ENCODE results near the gene PARD3.
"Not testable (repeated sequence)": the region's sequence is repeated elsewhere in the genome, so short reads cannot be mapped to it uniquely, and the experiment has no call there.

Gene PARD3

GRCh38 chr10:34281661-34282582 is 533.2 kb downstream of the PARD3 start:
- no peak for FAIRE-seq

DNA sequence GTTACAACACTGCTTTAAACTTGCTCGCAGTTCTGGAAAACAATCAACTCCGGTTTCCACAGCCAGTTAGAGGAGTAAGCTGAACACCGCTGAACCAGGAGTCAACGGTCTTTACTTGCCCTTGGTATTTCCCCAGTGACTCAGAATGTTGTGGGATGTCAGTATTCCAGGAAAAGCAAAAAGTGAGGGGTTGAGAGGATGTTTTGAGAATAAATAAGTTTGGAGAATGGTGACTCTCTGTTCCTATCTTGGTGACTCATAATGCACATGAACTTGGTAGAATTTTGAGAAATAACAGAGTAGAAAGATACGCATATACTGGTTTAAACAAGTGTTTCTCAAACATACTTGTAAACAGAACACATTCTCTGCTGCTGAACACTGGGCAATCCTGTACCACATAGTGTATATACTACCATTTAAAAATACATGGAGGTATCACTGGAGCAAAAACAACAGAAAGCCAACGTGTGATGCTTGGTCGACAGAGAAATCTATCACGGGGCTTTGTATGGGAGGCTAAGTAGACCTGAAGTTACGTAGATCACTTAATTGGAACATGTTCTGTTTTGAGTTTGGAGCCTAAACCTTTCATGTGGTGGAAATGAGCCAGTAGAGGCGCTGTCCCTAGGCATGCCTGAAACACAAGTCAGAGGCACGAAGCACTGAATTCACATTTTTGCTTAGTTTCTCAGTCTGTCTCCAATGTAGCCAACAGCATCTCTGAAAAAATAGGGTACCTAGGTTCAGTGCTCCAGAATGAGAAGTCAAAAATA is 534.3 kb downstream of the PARD3 start:
- FAIRE-seq = no peak

DNA sequence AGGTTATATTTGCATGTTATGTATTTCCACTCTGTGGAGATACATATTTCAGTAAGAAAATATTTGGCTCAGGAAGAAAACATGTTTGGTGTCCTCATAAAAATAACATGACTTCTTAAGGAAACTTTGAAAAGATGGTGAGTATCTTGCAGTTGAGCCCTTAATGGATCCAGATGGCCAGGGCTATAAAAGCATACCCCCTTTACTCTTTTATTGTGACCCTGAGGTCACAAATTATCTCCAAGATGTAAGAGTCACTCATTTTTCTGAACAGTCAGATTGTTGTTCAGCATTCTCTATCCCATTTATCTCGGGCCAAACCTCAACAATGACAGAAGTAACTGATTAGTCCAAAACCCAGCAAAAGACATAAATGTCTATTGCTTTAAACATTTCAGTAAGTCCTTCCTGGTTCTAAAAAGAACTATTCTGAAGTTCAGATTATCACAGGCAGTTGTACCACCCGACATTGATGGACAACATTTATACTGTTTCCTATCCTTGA is 539.4 kb downstream of the PARD3 start:
- peak; percentile 69 for FAIRE-seq

DNA sequence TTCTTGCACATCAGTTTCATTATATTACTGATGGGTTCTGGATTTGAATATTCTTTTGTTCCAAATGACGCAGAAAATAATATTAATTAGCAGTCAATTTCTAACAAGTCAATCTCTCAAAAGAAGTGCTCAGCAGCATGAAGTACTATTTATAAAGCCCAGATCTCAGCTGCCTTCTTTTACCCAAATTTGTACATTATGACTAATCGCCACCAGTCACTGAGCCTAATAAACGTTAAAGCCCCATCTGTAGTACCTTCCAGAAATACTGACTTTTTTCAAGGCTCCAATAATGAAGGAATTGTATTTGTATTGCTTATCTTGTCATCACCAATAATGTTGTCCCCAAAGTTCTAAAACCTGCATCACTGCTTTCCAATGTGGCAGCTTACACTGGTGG is 540.2 kb downstream of the PARD3 start:
- FAIRE-seq = no peak

GRCh38 chr10:34273340-34273739 is 541.8 kb downstream of the PARD3 start:
- FAIRE-seq = no peak

GRCh38 chr10:34272316-34272715 is 542.8 kb downstream of the PARD3 start:
- no peak for FAIRE-seq

GRCh38 chr10:34268410-34268809 is 546.7 kb downstream of the PARD3 start:
- not testable (repeated sequence) for FAIRE-seq

GRCh38 chr10:34262985-34263384 is 552.1 kb downstream of the PARD3 start:
- FAIRE-seq = no peak

DNA sequence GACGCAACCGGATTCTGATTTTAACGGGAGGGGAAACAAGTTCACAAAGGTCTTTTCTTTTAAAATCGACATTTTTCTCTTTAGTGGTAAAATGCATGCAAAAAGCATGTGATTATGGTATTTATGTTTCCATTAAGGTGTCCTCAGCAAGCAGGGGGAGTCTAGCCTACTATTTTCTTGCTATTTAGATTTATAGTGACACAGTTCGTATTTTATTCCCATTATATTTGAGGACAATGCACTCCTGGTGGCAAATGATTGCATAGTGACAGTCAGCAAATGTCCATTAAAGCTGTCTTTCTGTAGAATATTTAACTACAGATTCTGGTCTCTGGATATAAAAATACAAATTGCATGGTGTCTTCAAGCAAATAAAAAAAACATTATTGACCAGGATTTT is 554.2 kb downstream of the PARD3 start:
- FAIRE-seq = no peak

GRCh38 chr10:34256216-34256615 is 558.9 kb downstream of the PARD3 start:
- FAIRE-seq = no peak

DNA sequence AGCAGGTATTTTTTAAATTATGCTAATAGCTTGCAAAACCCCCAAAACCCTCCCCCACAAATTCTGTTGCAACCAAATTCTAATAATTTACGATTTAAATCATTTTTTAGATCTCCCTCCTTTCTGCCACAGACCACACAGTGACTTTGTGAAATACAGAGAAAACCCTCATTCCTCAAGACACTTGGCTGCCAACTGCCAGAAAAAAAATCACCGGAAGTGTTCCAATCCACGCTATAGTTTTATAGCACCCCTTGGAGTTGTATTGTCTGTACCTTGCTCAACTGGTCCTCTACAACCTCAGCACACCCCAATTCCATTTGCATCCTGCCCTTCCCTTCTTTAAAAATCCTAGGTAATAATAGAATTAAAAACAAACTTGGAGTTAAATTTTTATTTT is 560.1 kb downstream of the PARD3 start:
- no peak for FAIRE-seq

GRCh38 chr10:34254596-34254995 is 560.5 kb downstream of the PARD3 start:
- no peak for FAIRE-seq

- no peak for FAIRE-seq
Measured at GRCh38 chr10:34252111-34252510, 563.0 kb downstream of the PARD3 start.

- no peak for FAIRE-seq
Measured at GRCh38 chr10:34251177-34251576, 563.9 kb downstream of the PARD3 start.

DNA sequence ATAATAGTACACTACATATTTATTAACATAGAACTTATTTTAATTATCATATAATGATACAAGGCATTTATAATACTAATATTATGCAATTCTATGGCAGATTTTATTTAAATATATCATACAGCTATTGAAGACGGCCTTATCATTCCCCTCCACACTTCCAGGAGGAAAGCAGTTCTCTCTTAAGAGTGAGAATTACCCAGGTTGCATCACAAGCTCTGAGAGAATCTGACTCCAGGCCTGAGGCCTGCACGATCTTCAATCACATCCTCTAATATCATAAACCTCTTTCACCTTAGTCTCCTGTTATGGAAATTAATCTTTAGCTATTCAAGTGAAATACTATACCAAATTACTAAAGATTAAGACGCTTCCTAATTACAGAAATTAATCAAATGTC is 564.4 kb downstream of the PARD3 start:
- FAIRE-seq = no peak

GRCh38 chr10:34249634-34250033 is 565.5 kb downstream of the PARD3 start:
- FAIRE-seq = no peak

DNA sequence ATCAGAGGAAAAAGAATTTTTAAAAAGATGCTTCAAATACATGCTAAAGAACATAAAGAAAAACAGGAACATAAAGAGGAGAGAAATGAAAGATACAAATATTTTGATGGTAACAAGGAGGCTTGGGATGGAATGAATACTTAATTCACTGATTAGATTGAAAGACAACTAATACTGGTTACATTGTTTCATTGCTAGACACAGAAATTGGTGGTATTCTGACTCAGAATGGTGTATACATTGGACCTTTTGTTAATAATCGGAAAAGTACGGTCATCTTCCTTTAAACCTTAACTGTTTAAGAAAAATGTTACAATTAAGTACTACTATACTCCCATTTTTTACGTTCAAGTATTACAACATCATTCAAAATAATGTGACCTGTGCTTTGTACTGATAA is 567.5 kb downstream of the PARD3 start:
- FAIRE-seq = no peak

DNA sequence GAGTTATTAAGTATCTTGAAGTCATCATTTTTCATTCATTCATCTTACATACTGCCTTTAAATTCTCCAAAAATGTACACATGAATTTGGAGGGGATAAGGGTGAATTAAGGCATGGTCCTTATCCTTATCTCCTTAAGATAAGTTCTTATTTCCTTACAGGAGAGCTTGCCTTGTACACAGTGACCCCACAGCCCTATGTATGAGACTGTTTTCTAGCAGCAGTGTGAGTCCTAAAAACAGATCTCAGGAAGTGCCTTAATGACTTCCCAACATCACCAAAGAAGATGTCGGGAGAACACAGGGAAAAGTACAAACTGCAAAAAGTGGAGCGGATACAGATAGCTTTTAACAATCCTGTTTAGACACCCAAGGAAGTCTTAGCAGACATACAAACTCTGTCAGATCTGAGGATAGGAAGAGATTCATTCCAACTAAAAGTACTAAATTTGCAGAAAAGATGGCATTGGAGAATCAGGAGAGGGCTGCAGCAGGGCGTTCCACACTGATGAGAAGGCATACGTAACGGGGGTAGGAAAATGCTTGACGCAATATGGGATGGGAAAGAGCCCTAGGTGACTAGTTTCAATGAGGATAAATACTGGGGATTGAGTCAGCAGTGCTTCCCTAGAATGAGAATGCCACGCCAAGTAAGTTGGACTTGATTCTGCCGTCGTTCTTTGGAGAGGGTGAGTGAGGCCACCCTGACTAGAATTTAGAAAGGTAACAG is 570.2 kb downstream of the PARD3 start:
- no peak for FAIRE-seq

DNA sequence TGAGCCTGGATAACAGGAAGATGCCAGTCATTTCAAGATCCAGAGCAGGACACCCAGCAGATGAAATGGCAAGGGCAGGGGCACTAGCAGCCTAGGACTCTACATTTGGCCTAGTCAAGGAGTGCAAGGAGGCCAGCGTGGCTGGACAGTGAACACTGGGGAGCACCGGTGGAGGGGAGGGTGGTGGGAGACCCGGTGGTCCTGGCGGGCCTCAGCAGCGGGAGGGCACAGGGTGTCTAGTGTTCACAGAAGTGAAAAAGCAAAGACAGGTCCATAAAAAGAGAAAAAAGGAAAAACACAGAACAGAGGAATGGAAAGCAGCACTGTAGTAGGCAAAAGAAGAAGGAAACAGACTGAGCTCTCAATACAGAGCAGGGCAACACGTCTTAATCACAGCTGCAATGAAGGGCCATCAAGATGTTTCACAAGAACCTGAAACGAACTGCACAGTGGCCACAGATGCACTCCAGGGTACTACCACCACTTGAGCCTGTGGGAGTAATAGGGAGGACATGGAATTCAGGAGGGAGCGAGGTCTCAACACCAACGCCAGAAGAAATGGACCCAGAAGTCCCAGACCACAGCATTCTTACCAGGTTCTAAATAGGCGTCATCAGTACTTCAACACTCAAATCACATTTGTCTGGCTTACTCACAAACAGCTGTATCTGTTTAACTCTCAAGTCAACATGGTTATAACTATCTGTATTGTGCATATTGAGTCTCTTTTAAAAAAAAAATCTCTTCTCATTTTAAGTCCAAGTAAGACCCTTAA is 573.7 kb downstream of the PARD3 start:
- FAIRE-seq = no peak

DNA sequence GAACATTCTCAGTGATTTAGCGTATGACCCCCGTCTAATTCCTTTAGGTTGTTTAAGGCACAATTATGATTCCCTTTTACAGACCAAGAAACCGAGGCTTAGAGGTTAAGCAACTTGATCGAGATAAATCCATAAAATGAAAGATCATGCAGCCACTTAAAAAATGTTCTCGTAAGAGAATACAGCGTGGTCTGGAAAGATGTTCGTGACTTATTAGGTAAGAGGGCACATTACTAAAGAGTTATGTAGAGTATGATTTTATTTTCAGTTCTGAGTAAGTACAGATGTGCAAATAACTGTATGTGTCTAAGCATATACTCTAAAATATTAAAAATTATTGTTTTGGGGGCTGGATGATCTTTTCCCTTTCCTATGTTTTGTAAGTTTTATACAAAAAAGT is 575.1 kb downstream of the PARD3 start:
- FAIRE-seq = no peak

GRCh38 chr10:34237898-34238455 is 577.1 kb downstream of the PARD3 start:
- FAIRE-seq = peak; percentile 90

- FAIRE-seq = no peak
Measured at GRCh38 chr10:34236931-34237330, 578.2 kb downstream of the PARD3 start.
